Gastroesophageal sphincter (tissue), 3 donors: ENCODE measurements around the gene B4GALT6.

Experiments
- POLR2A ChIP-seq, 2 donors: fragments of 450-650 bp; IDR thresholded peaks; one replicate each; pipeline ENCODE4 v1.6.1; 2017; ENCODE audit warnings: antibody characterized with exemption in 2 of 2, mild to moderate bottlenecking in 2 of 2, moderate library complexity in 1 of 2
- POLR2AphosphoS5 ChIP-seq: sonication (generic); formaldehyde crosslinking; IDR thresholded peaks from one replicate; pipeline ENCODE4 v1.6.1; 2017; ENCODE audit warnings: antibody characterized with exemption
- TF ChIP-seq, protein P1 (sequence below), 4 experiments: fragments of 200-600 bp in 2 of 4; fragments of 450-650 bp in 2 of 4; sonication (generic) in 1 of 4; IDR thresholded peaks; one replicate each; pipeline ENCODE4 v1.5.1; 2017 to 2019; ENCODE audit warnings: antibody characterized with exemption in 4 of 4, mild to moderate bottlenecking in 2 of 4, moderate library complexity in 2 of 4

DNA sequence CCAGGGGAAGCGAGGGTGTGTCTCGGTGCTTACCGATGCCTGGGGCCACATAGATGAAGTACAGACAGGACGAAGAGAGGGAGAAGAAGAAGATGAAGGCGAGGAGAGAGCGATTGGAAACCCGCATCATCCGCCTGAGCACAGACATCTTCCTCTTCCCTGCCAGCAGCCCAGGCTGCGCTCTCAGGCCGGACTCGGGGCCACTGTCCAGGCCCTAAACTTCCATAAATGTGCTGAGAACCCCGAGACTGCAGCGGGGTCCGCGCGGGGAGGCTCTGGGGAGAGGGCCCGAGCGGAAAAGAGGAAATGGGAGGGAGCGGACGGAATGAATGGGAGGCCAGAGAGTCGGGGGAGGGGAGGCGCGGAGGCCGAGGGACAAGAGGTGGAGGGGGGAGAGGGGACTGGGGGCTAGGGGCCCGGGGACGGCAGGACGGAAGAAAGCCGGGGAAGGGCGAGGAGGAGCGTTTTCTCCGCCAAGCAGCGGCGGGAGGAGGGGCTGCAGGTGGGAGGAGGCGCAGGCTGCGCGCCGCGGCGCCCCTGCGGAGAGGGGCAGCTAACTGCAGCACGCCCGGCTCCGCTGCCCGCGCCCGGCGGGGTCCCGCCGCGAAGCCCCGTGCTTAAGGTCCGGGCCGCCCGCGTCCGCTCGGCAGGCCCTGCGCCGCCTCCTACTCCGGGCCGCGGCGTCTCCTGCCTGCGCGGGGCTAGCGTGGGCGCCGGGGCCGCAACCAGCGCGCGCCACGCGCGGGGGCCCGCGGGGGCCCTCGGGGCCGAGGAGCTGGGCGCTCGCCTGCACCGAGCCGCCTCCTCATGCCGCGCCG is at the start of gene B4GALT6:
- TF ChIP-seq, protein P1, sequence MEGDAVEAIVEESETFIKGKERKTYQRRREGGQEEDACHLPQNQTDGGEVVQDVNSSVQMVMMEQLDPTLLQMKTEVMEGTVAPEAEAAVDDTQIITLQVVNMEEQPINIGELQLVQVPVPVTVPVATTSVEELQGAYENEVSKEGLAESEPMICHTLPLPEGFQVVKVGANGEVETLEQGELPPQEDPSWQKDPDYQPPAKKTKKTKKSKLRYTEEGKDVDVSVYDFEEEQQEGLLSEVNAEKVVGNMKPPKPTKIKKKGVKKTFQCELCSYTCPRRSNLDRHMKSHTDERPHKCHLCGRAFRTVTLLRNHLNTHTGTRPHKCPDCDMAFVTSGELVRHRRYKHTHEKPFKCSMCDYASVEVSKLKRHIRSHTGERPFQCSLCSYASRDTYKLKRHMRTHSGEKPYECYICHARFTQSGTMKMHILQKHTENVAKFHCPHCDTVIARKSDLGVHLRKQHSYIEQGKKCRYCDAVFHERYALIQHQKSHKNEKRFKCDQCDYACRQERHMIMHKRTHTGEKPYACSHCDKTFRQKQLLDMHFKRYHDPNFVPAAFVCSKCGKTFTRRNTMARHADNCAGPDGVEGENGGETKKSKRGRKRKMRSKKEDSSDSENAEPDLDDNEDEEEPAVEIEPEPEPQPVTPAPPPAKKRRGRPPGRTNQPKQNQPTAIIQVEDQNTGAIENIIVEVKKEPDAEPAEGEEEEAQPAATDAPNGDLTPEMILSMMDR (IDR thresholded peaks at IDR 0.05): no peak
- TF ChIP-seq POLR2A (IDR thresholded peaks at IDR 0.05): no peak
- TF ChIP-seq POLR2AphosphoS5: no peak
